Adrenal gland (tissue), 12 donors: ENCODE data around the gene KMT5B. TPM values are rescaled to one million over a fixed set of nuclear protein-coding genes. Genes with fewer than 3 reads are reported as not detected.
"Not testable (repeated sequence)": the region's sequence is repeated elsewhere in the genome, so short reads cannot be mapped to it uniquely, and the experiment has no call there.

Source experiments
- DNase-seq, 7 donors: peaks; one replicate each; pipeline ENCODE4 v3.0.0-alpha.2; 2019 to 2020
- H3K27ac ChIP-seq, 5 donors: fragments of 200-600 bp; sonication (generic) in 4 of 5; 1 replicate in 3 of 5; 2 replicates in 2 of 5; pipeline versions ENCODE4 v1.5.1 to v1.8.0; 2016 to 2020; ENCODE audit warnings: mild to moderate bottlenecking in 1 of 5
- H3K27me3 ChIP-seq: fragments of 200-600 bp; 2 replicates; pipeline ENCODE4 v1.8.0; 2021
- H3K36me3 ChIP-seq, 2 donors: fragments of 200-600 bp; replicated peaks in 1 of 2; 1 replicate in 1 of 2; 2 replicates in 1 of 2; pipeline versions ENCODE4 v1.5.1 to v1.8.0; 2018 to 2022
- H3K4me1 ChIP-seq, 2 donors: fragments of 200-600 bp; replicated peaks in 1 of 2; 1 replicate in 1 of 2; 2 replicates in 1 of 2; pipeline versions ENCODE4 v1.5.1 to v1.8.0; 2018 to 2021
- H3K4me3 ChIP-seq, 4 donors: fragments of 200-600 bp; sonication (generic) in 3 of 4; one replicate each; pipeline ENCODE4 v1.5.1; 2016 to 2018
- H3K9me3 ChIP-seq, 3 donors: fragments of 200-600 bp; sonication (generic) in 1 of 3; replicated peaks in 1 of 3; 1 replicate in 2 of 3; 2 replicates in 1 of 3; pipeline versions ENCODE4 v1.5.1 to v1.8.0; 2016 to 2021
- POLR2A ChIP-seq, 2 donors: fragments of 450-650 bp; IDR thresholded peaks; one replicate each; pipeline ENCODE4 v1.6.1; 2017; ENCODE audit warnings: antibody characterized with exemption in 2 of 2, mild to moderate bottlenecking in 2 of 2, moderate library complexity in 1 of 2
- WGBS, 4 donors: extraction: QIAGEN DNeasy Blood & Tissue Kit in 2 of 4; methylation state at CpG; one replicate each; pipeline versions ENCODE4 v1.1.5 to v1.1.7; 2013 to 2017; 5-methylcytosine and 5-hydroxymethylcytosine counted together
- intact Hi-C, 2 donors: fragments of 100-400 bp; cut with DNase I; formaldehyde crosslinking; loops; one replicate each; pipeline versions ENCODE4 v1.14.1 to v1.15.0; 2022 to 2023
- polyA plus RNA-seq, 3 donors: library from polyadenylated mRNA; stranded (reverse); fragments of 200-250 nt in 2 of 3; fragments of 350-450 nt in 1 of 3; fragmentation: Illumina TruSeq in 1 of 3; extraction: RNeasy Lipid Tissue Mini Kit (QIAGEN cat#74804) in 1 of 3; gene quantifications; one replicate each; pipeline ENCODE4 v1.2.3, GENCODE V29; 2013 to 2014
- total RNA-seq, 9 donors: library from RNA; depleted of rRNA in 4 of 9; stranded (reverse); fragments of >200 nt in 4 of 9; fragments of 120-200 nt in 1 of 9; fragmentation: NEBNext Ultra II Directional in 1 of 9; extraction: Animal tissue kit (Norgen Biotek cat#: 25700) in 1 of 9; gene quantifications; one replicate each; pipeline versions ENCODE4 v1.1.0 to v1.2.4, GENCODE V29; 2013 to 2023
- TF ChIP-seq, protein P1 (sequence below), 6 experiments: fragments of 450-650 bp in 4 of 6; fragments of 200-600 bp in 2 of 6; sonication (generic) in 1 of 6; IDR thresholded peaks; 1 replicate in 5 of 6; 2 replicates in 1 of 6; pipeline versions ENCODE4 v1.5.1 to v1.8.0; 2016 to 2021; ENCODE audit warnings: antibody characterized with exemption in 6 of 6, mild to moderate bottlenecking in 2 of 6, moderate library complexity in 1 of 6
- donor health status: healthy with polysubstance abuse.
- donor health status: Bipolar disorder and iron deficiency.
- donor health status: DM: yes; HTN: yes; CAD: no.
- donor health status: DM: no; HTN: no; CAD: no.
- donor health status: DM: no; HTN: no; CAD: no.
- donor health status: DM: yes; HTN: yes; CAD: no.

KMT5B gene
- total and polyA plus RNA-seq, 12 donors: 22.6 to 121 (median 36.9) TPM

DNA sequence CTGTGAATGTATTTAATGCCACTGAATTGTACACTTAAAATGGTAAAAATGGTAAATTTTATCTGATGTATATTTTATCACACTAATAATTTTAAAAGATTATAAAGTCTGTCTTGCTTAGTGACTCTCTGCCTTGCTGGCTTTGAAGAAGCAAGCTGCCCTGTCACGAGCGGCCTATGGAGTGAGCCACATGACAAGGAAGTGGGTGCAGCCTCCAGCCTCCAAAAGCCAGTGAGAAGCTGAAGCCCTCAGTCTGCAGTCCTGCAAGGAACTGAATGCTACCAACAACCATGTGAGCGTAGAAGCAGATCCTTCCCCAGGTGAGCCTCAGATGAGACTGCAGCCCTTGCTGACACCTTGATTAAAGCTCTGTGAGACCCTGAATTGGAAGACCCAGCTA lies 38.7 kb upstream of the KMT5B start:
- Histone ChIP-seq H3K4me3 (no peak overlapping the region), H3K4me1 (no peaks in the 10 kb centered on the region), H3K9me3 (no peaks in the 10 kb centered on the region), H3K36me3 (no peaks in the 10 kb centered on the region), H3K27me3 (no peaks in the 10 kb centered on the region), H3K27ac (no peak overlapping the region)
- intact Hi-C loops: no loop called here
- no peak for DNase-seq
- WGBS, 4 donors: 76 to 92% (median 86%) methylated on average over 3 of the region's 3 CpGs
- TF ChIP-seq, protein P1, sequence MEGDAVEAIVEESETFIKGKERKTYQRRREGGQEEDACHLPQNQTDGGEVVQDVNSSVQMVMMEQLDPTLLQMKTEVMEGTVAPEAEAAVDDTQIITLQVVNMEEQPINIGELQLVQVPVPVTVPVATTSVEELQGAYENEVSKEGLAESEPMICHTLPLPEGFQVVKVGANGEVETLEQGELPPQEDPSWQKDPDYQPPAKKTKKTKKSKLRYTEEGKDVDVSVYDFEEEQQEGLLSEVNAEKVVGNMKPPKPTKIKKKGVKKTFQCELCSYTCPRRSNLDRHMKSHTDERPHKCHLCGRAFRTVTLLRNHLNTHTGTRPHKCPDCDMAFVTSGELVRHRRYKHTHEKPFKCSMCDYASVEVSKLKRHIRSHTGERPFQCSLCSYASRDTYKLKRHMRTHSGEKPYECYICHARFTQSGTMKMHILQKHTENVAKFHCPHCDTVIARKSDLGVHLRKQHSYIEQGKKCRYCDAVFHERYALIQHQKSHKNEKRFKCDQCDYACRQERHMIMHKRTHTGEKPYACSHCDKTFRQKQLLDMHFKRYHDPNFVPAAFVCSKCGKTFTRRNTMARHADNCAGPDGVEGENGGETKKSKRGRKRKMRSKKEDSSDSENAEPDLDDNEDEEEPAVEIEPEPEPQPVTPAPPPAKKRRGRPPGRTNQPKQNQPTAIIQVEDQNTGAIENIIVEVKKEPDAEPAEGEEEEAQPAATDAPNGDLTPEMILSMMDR (IDR thresholded peaks at IDR 0.05): no peak
- TF ChIP-seq POLR2A (IDR thresholded peaks at IDR 0.05): no peak

DNA sequence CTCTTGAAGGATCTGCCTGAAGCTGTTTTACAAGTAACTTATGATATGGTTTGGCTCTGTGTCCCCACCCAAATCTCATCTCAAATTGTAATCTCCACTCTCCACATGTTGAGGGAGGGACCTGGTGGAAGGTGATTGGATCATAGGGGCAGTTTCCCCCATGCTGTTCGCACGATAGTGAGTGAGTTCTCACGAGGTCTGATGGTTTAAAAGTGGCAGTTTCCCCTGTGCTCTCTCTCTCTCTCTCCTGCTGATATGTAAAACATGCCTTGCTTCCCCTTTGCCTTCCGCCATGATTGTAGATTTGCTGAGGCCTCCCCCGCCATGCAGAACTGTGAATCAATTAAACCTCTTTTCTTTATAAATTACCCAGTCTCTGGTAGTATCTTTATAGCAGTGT lies 31.8 kb upstream of the KMT5B start:
- WGBS, 4 donors: 83 to 90% (median 87%) methylated on average over 5 of the region's 5 CpGs
- DNase-seq: not testable (repeated sequence)

DNA sequence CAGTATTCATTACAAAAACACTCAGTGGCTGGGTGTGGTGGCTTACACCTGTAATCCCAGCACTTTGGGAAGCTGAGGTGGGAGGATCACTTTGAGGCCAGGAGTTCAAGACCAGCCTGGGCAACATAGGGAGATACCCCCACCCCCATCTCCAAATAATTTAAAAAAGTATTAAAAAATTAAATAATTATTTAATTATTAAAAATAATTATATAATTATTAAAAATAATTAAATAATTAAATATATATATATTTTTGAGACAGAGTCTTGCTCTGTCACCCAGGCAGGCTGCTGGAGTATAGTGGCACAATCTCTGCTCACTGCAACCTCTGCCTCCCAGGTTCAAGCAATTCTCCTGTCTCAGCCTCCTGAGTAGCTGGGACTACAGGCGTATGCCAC lies 30.8 kb upstream of the KMT5B start:
- DNase-seq, H3K9me3 ChIP-seq, H3K4me3 ChIP-seq, H3K36me3 ChIP-seq, H3K4me1 ChIP-seq, H3K27ac ChIP-seq, H3K27me3 ChIP-seq, intact Hi-C loops: not testable (repeated sequence)
- WGBS, 4 donors: 80 to 100% (median 92%) methylated on average over 1 of the region's 1 CpG

More for the DNA sequence above, 31.8 kb upstream of the KMT5B start:
- H3K4me1 ChIP-seq, intact Hi-C loops, H3K36me3 ChIP-seq, H3K9me3 ChIP-seq, H3K4me3 ChIP-seq, H3K27ac ChIP-seq, H3K27me3 ChIP-seq: not testable (repeated sequence)

DNA sequence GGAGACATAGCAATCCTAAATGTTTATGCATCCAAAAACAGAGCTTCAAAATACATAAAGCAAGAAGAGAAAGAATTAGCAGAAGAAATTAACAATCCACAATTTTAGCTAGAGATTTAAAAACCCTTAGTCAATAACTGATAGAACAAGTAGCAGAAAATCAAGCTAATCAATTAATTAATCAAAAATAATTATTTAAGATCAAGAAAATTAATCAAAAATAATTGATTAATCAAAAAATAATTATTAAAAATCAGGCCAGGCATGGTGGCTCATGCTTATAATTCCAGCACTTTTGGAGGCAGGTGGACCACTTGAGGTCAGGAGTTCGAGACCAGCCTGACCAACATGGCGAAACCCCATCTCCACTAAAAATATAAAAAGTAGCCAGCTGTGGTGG lies 29.5 kb upstream of the KMT5B start:
- no peaks in the 10 kb centered on the region for H3K27me3 ChIP-seq
- no peaks in the 10 kb centered on the region for H3K36me3 ChIP-seq
- H3K27ac ChIP-seq: no peak overlapping the region
- intact Hi-C loops: no loop called here
- WGBS, 4 donors: 88 to 98% (median 96%) methylated on average over 2 of the region's 2 CpGs
- DNase-seq: no peak
- no peak overlapping the region for H3K4me3 ChIP-seq
- H3K4me1 ChIP-seq: no peaks in the 10 kb centered on the region
- H3K9me3 ChIP-seq: no peaks in the 10 kb centered on the region
- TF ChIP-seq POLR2A (IDR thresholded peaks at IDR 0.05): no peak
- TF ChIP-seq, protein P1 (IDR thresholded peaks at IDR 0.05): no peak

DNA sequence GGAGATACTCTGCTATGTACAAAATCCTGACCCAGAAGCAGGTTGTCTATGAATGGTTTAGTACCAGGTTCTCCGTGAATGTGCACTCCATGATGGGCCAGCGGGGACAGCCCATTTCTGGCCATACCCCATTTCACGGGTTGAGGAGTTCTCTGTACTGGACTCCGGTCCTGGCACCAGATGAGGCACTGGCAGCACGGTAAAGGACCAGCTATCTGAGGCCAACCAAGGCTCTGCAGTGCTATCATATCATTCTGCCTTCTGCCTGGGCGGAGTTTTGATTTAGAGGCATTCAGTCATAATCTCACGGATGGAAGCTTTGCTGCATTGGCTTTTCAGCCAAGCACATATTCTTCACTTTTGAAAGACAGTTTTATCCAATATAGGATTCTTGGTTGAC lies 18.5 kb upstream of the KMT5B start:
- no peak overlapping the region for H3K4me3 ChIP-seq
- intact Hi-C loops: no loop called here
- H3K36me3 ChIP-seq: no peaks in the 10 kb centered on the region
- no peak overlapping the region for H3K27ac ChIP-seq
- no peaks in the 10 kb centered on the region for H3K9me3 ChIP-seq
- no peaks in the 10 kb centered on the region for H3K27me3 ChIP-seq
- no peaks in the 10 kb centered on the region for H3K4me1 ChIP-seq
- no peak for TF ChIP-seq POLR2A (IDR thresholded peaks at IDR 0.05)
- TF ChIP-seq, protein P1 (IDR thresholded peaks at IDR 0.05): no peak
- no peak for DNase-seq
- 80 to 88% (median 86%) methylated on average over 6 to 7 of the region's 7 CpGs for WGBS, 4 donors
